Coronary artery (tissue), 2 donors: Measurements from ENCODE around the gene CARD6.
"Not testable (repeated sequence)": the region's sequence is repeated elsewhere in the genome, so short reads cannot be mapped to it uniquely, and the experiment has no call there.

ENCODE experiments used
- DNase-seq: peaks from one replicate; pipeline ENCODE4 v3.0.0-alpha.2; 2017; ENCODE audit warnings: low spot score
- H3K27ac ChIP-seq, 2 donors: fragments of 200-600 bp; sonication (generic); one replicate each; pipeline ENCODE4 v1.5.1; 2016 to 2019
- H3K4me3 ChIP-seq: fragments of 200-600 bp; sonication (generic); 2 replicates; pipeline ENCODE4 v1.5.1; 2016; ENCODE audit warnings: mild to moderate bottlenecking, moderate library complexity
- TF ChIP-seq, protein P1 (sequence below): fragments of 200-600 bp; sonication (generic); IDR thresholded peaks from one replicate; pipeline ENCODE4 v1.5.1; 2019; ENCODE audit warnings: antibody characterized with exemption

Gene CARD6, protein sequence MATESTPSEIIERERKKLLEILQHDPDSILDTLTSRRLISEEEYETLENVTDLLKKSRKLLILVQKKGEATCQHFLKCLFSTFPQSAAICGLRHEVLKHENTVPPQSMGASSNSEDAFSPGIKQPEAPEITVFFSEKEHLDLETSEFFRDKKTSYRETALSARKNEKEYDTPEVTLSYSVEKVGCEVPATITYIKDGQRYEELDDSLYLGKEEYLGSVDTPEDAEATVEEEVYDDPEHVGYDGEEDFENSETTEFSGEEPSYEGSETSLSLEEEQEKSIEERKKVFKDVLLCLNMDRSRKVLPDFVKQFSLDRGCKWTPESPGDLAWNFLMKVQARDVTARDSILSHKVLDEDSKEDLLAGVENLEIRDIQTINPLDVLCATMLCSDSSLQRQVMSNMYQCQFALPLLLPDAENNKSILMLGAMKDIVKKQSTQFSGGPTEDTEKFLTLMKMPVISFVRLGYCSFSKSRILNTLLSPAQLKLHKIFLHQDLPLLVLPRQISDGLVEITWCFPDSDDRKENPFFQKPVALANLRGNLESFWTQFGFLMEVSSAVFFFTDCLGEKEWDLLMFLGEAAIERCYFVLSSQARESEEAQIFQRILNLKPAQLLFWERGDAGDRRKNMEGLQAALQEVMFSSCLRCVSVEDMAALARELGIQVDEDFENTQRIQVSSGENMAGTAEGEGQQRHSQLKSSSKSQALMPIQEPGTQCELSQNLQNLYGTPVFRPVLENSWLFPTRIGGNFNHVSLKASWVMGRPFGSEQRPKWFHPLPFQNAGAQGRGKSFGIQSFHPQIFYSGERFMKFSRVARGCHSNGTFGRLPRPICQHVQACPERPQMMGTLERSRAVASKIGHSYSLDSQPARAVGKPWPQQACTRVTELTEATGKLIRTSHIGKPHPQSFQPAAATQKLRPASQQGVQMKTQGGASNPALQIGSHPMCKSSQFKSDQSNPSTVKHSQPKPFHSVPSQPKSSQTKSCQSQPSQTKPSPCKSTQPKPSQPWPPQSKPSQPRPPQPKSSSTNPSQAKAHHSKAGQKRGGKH

DNA sequence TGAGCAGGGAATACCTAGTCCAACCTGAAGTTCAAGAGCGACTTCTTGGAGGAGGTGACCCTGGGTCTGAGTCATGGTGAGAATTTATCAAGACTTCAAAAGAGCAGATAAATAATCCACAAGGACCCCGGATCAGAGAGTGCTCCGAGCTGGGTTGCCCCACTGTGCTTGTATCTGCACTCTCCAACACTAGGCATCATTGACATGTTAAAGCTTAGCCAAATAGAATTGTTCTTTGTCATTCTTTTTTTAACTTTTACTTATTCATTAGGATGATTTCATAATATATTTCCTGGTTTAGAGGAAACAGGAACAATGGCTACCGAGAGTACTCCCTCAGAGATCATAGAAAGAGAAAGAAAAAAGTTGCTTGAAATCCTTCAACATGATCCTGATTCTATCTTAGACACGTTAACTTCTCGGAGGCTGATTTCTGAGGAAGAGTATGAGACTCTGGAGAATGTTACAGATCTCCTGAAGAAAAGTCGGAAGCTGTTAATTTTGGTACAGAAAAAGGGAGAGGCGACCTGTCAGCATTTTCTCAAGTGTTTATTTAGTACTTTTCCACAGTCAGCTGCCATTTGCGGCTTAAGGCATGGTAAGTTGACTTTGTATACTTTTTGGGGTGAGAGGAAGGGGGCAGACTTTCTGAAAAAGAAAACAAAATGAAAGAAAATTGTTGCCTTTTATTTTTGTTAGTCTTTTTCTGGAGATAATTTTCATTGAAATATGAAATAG, at the start of gene CARD6:
CARD6 (plus strand) TSS at position 300 of the 738 bp plus-strand sequence; CDS start at position 316, 16 bp downstream.
- Histone ChIP-seq H3K4me3 (peak within 1 kb of the TSS; percentile 66), H3K27ac (peak within 1 kb of the TSS; percentile 14 to 70)

DNA sequence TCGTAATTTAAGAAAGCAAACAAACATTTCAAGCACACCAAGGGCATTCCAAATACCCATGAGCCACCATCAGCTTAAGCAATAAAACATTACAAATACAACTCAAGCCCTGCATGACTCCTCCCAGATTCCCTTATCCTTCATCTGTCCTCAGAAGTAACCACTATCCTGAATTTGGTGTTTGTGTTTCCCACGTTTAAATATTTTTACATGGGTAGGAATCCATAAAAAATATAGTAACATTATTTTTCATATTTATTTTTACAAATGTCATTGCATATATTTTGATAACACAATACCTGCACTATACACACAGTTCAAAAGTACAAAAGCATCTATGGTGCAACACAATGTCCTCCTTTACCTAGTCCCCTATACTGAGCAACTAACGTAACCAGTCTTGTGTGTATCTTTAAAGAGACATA, 49.4 kb upstream of the CARD6 start:
- TF ChIP-seq, protein P1, sequence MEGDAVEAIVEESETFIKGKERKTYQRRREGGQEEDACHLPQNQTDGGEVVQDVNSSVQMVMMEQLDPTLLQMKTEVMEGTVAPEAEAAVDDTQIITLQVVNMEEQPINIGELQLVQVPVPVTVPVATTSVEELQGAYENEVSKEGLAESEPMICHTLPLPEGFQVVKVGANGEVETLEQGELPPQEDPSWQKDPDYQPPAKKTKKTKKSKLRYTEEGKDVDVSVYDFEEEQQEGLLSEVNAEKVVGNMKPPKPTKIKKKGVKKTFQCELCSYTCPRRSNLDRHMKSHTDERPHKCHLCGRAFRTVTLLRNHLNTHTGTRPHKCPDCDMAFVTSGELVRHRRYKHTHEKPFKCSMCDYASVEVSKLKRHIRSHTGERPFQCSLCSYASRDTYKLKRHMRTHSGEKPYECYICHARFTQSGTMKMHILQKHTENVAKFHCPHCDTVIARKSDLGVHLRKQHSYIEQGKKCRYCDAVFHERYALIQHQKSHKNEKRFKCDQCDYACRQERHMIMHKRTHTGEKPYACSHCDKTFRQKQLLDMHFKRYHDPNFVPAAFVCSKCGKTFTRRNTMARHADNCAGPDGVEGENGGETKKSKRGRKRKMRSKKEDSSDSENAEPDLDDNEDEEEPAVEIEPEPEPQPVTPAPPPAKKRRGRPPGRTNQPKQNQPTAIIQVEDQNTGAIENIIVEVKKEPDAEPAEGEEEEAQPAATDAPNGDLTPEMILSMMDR = no peak
- no peak overlapping the region for H3K27ac ChIP-seq
- no peak overlapping the region for H3K4me3 ChIP-seq
- DNase-seq = no peak

More for the DNA sequence above, at the start of gene CARD6:
- TF ChIP-seq, protein P1 = no peak
- DNase-seq = no peak

DNA sequence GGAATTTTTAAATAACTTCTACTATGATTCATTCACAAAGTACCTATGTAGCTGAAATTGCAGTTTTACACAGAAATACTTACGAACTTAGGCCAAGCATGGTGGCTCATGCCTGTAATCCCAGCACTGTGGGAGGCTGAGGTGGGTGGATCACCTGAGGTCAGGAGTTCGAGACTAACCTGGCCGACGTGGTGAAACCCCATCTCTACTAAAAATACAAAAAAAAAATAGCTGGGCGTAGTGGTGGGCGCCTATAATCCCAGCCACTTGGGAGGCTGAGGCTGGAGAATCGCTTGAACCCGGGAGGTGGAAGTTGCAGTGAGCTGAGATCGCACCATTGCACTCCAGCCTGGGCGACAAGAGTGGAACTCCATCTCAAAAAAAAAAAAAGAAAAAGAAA, 48.5 kb upstream of the CARD6 start:
- H3K27ac ChIP-seq, H3K4me3 ChIP-seq, DNase-seq: not testable (repeated sequence)

DNA sequence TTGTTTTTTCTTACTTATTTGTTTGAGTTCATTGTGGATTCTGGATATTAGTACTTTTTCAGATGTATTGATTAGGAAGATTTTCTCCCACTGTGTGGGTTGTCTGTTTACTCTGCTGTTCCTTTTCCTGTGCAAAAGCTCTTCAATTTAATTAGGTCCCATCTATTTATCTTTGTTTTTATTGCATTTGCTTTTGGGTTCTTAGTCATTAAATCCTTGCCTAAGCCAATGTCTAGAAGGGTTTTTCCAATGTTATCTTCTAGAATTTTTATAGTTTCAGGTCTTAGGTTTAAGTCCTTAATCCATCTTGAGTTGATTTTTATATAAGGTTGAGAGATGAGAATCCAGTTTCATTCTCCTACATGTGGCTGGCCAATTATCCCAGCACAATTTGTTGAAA, 46.8 kb upstream of the CARD6 start:
- not testable (repeated sequence) for DNase-seq, H3K4me3 ChIP-seq, H3K27ac ChIP-seq

DNA sequence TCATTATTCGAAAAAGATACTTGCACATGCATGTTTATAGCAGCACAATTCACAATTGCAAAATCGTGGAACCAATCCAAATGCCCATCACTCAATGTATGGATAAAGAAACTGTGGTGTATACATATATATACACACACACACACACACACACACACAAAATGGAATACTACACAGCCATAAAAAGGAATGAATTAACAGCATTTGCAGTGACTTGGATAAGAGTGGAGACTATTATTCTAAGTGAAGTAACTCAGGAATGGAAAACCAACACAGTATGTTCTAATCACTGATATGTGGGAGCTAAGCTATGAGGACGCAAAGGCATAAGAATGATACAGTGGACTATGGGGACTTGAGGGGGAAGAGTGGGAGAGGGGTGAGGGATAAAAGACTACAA, 46.3 kb upstream of the CARD6 start:
- H3K4me3 ChIP-seq, H3K27ac ChIP-seq, DNase-seq: not testable (repeated sequence)

DNA sequence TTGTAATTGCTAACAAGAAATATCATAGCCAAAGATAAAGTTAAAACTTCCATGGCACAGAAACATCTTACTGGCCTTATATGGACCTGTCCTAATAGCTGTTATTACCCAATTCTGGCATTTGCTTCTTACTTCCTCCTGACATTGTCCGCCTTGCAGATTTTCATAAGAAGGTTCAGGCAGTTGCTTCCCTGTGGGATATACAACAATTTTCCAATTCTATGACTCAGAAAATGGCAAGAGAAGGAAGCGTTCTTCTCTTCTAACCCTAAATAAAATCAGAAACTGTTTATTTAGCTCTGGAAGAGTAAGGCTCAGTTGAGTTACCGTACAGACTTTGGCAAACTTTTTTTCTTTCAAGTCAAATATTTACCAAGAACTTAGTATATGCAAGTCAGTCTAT, 44.7 kb upstream of the CARD6 start:
- H3K27ac ChIP-seq = peak overlapping the region; percentile 8 to 26
- no peak for DNase-seq
- TF ChIP-seq, protein P1 = no peak

DNA sequence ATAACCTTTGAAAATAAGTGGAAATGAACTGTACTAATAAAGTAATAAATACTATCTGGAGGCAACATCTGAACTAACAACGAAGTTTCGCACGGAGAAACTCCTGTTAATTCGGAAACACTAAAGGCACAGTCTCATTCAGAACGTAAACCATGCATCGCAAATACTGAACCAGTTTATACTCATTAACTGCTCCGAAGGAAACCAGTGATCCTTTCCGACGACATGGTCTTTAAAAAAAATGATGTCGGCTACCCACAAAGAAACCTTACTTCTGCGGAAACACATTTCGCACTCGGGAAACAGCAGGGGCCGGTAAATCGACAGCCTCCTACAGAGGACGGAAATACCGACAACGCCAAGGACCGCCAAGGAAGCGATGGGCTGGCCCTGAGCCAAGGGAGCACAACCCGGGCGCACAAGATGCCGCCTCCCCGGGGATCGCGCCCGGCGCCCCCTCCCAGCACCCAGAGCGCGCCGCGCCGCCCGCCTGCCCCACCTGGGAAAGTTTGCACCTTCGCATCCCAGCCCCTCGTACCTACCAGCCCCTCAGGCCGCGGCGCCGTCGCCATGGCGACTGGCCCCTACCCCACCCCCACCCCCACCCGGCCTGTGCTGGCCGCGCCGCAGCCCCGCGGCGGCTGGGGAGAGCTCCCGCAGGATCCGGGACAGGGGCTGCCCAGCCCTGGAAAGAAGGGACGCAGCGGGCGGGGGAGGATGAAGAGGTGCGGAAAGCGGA, 43.7 kb upstream of the CARD6 start:
- H3K27ac ChIP-seq = peak overlapping the region; percentile 93 to 98
- peak; percentile 79 for DNase-seq
- H3K4me3 ChIP-seq = peak overlapping the region; percentile 99
- TF ChIP-seq, protein P1 = no peak

More for the DNA sequence above, 44.7 kb upstream of the CARD6 start:
- peak overlapping the region; percentile 99 for H3K4me3 ChIP-seq
